ENCODE results near the gene RIN3. TPM values are rescaled to one million over a fixed set of nuclear protein-coding genes. Genes with fewer than 3 reads are reported as not detected.
A peak's percentile ranks its signal among the peaks of the same experiment; 100 is the strongest.

Gene RIN3
- total RNA-seq, 1 donor from 2014 or later = 33.7 TPM

DNA sequence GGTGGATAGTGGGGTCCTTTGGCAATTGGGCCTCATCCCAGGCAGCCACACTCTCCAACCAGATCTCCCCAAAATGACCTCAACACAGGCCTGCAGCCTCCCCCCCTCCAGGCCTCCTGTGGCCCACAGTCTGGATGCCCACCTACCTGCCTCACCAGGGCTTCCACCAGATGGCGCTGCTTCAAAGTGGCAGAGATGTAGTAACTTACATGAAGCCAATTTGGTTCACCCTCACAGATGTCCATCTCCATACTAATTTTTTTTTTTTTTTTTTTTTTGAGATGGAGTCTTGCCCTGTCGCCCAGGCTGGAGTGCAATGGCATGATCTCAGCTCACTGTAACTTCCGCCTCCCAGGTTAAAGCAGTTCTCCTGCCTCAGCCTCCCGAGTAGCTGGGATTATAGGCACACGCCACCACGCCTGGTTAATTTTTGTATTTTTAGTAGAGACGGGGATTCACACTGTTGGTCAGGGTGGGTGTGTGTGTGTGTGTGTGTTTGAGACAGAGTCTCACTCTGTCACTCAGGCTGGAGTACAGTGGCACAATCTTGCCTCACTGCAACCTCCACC is 201.2 kb downstream of the RIN3 start:
- DNase-seq (ENCODE audit: low spot score) = peak; percentile 75

DNA sequence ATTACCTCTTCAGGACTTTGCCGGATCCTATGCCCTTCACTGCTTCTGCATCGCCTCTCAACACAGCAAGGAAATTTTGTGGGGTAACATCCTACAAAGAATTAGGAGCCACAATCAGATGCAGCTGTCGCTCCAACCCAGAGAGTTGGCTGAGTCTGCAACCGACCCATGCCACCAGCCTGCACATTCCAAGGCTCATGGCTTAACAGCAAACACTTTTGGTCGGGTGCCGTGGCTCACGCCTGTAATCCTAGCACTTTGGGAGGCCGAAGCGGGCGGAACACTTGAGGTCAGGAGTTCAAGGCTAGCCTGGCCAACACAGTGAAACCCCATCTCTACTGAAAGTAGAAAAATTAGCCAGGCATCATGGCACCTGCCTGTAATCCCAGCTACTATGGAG is 202.6 kb downstream of the RIN3 start:
- no peak for DNase-seq (ENCODE audit: low spot score)

DNA sequence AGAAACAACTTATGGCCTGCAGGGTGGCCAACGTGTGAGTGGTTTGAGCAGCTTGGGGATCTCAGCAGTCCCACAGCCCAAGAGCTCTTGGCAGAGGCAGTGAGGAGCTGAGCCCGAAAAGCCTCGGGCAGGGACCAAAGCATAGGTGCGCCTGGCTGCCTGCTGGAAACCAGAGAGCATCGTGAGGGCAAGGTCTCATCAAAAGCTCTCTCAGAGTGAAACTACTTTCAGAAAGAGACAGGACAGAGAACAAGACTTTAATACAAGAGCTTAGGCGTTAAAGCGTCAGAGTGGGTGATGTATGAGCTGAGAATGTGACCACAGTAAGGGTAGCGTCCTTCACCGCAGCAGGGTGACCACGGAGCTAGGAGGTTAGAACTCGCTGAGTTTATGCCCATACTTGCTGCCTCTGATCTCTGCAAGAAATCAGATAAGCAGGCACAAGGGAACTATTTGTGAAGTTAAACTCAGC is 204.0 kb downstream of the RIN3 start:
- DNase-seq (ENCODE audit: low spot score) = no peak

DNA sequence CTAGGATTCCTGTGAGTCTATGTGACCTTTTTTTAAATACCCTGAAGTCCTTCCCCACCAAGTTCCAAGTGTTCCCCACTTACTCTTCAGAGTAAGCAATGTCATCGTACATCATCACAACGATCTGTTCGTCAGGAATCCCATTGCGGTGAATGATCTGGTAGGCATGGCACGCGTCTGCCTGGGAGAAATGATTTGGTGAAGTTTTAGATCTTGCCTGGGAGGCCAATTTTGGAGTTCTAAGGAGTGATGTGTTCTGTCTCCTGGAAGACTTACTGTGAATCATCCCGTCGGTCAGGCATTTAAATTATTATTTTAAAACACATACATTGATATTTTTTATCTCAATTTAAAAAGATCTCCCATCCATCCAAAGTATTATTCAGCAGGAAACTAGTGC is 205.1 kb downstream of the RIN3 start:
- DNase-seq (ENCODE audit: low spot score) = no peak

DNA sequence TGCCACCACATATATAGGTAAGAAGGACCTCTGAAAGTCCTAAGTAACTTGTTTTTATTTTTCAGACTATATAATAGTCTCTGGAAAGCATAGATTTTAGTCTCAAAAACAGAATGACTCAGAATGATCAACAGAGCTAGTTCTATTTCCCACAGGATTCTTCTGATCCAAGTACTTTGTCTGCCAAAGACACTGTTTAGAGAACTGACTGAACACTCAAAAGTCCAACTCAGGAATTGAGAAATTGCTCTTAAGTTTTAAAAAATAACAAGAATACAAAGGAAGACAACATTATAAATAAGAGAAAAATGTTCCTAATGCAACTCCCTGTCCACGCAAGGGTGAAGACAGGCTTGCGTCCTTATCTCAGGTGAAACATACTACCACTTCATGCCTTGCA is 205.8 kb downstream of the RIN3 start:
- no peak for DNase-seq (ENCODE audit: low spot score)

DNA sequence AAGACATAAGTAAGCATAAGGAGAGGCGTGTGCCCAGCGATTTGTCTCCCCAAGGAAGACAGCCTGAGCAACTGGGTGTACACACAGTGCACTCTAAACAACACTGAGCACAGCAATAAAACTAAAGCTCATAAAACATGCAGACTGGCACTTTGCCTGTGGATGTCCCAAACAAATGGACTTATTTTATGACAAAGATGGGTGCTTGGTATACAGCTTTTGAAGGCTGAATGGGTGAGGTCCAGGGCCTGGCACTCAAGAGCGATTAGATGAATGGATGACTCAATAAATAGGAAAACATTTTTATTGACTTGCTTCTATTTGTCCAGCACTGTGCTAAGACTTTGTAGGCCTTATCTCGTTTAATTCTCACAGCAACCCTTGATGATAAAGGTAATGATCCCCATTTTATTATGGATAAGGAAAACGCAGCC is 206.3 kb downstream of the RIN3 start:
- DNase-seq (ENCODE audit: low spot score) = peak; percentile 23

DNA sequence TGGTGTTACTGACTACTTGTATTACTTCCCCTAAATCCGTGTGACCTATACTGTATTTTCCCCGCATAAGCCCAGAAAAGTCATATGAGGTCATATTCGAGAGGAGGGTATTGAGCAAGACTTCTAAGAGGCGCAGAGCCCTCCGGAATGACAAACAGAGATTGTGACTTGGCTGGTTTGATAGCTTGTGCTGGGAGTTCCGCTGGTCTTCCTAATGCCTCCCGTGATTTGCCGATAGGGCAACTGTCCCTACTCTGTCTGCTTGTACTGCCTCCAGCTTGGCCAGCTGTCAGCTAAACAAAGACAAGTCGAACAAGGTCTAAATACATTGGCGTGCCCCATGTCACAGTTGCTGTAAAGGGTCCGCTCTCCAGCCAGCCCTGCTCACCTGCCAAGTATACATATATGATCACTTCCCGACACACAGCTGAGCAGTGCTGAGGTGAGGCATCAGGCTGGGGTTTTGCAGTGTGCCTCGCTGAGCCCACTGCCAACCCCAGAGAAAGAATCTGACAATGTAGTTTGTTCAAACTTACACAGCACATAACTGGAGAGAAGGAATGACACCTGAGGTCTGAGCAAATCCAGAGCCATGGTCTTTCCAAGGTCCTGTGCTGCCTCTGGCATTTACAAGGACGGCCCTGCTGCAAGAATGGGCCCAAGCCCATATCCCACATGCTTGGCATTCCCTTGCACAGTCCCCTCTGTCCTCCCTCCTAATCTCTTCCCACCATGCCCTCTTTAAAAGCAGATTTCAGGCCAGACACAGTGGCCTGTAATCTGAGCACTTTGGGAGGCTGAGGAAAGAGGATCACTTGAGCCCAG is 211.1 kb downstream of the RIN3 start:
- peak; percentile 44 for DNase-seq (ENCODE audit: low spot score)

DNA sequence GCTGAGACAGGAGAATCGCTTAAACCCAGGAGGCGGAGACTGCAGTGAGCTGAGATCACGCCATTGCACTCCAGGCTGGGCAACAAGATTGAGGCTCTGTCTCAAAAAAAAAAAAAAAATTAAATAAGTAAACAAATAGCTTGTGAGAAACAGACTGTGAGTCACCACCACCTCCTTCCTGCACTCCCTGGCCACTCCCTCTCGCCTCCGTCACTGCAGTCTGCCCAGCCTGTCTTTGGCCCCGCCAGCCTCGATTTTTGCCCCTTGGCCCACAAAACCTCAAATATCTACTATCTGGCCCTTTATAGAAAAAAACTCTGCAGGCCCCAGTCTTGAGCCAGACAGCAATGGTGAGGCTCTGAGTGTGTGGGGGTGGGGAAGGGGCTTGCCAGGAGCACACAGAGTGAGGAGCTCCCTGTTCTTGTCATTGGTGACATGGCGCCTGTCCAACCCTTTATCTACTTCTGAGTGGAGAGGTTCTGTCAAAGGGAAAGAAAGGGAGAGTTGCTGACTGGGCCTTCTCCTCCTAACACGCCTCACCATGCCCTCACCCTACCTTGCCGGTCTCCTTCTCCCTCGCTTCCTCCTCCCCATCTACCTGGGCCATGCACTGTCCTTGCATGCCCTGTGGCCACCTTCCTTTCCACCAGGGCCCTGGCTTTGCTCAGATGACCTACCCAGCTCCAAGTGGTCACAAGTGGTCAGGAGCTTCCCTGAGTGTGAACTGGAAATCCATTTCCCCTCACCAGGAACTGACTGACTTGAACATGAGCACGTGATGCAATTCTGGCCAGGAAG is 212.8 kb downstream of the RIN3 start:
- peak; percentile 85 for DNase-seq (ENCODE audit: low spot score)

DNA sequence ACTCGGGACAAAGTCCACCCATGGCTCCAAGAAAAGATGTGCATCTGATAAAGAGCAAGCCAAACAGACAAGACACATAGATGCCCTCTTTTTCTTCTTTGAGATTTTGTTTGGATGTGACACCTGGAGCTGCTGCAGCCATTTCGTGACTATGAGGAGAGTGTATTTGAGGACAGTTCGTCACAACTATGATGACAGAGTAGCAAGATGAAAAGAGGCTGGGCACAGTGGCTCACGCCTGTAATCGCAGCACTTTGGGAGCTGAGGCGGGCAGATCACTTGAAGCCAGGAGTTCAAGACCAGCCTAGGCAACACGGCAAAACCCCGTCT is 213.3 kb downstream of the RIN3 start:
- DNase-seq (ENCODE audit: low spot score) = no peak

DNA sequence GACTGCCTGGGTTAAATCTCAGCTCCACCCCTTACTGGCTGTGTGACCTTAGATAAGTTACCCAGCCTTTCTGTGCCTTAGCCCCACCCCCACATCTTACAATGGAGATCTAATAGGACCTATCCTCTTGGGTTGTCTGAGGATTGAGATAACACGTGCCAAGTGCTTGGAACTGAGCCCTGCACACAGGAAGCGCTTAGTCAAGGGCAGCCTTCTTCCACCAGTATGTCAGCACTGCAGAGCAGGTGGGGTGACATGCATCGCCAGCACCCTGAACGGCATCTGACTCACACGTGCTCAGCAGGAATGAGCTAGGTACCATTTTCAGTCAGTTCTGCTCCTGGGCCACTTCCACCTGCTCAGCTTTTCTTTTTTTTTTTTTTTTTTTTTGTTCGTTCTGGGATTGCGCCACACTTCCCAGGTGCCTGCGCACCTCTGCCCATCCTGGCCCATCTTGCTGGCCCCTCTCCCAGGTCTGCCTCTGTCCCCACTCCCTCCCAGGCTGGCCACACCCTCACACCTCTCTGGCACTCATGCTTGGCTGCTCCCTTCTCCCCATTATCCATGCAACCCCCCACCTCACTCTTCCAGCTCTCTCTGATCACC is 215.3 kb downstream of the RIN3 start:
- peak; percentile 73 for DNase-seq (ENCODE audit: low spot score)

DNA sequence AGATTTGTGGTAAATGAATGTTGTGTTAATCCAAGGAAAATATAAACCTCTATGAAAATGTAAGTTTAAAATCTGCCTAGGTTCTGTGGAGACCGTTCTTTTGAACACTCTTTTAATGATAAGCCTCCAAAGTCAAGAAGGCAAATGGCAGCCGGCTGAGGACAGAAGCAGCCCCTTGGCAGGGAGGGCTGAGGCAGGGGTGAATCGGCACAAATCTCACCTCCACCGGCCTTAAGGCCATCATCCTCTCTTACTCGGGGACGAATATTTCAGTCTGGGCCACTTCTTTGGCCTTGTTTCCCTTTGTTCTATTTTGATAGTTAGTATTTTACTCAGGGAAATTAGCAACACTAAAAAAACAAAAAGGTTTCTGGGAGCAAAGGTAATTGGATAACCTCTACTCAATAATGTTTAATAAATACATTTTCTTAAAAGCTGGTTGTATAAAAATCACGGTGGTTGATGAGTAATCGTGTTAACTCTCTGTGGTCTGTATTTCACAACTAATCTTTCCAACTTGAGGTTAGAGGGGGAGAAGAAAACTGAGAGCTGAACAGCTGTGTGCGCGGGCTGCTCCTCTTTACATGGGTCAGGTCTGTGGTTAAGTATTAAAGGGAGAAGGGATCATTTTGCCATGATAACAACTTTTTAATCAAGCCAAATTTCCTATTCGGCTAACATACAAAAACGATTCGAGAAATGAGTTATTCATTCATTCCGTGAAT is 216.2 kb downstream of the RIN3 start:
- DNase-seq (ENCODE audit: low spot score) = no peak

DNA sequence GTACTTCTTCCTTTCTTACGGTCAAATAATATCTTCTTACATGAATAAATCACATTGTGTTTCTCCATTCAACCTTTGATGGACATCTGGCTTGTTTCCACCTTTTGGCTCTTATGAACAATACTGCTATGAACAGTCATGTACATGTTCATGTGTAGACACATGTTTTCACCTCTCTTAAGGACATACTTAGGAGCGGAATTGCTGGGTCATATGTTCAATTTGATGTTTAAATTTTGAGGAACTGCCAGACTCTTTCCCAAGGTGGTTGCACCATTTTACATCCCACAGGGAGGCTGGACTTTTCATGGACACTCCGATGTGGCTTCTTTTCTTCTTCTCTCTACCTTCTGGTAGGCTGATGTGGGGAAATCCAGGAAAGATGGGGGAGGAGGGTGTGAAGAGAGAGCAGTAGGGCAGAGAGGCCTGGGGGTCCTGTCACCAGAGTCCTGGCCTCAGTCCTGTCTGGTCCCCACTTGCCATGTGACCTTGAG is 218.1 kb downstream of the RIN3 start:
- DNase-seq (ENCODE audit: low spot score) = no peak

DNA sequence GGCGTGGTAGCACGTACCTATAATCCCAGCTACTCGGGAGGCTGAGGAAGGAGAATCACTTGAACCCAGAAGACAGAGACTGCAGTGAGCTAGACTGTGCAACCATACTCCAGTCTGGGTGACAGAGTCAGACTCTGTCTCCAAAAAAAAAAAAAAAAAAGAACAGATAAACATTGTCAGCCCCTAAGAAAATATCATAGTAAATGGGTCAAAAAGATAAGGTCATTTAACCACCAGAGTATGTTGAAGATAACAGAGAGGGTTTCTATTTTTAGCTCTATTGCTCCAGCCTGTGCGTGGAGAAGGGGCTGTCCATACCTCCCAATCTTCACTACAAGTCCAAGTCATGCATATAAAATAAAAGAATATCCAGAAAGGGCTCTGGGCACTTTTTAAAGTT is 219.4 kb downstream of the RIN3 start:
- DNase-seq (ENCODE audit: low spot score) = no peak

DNA sequence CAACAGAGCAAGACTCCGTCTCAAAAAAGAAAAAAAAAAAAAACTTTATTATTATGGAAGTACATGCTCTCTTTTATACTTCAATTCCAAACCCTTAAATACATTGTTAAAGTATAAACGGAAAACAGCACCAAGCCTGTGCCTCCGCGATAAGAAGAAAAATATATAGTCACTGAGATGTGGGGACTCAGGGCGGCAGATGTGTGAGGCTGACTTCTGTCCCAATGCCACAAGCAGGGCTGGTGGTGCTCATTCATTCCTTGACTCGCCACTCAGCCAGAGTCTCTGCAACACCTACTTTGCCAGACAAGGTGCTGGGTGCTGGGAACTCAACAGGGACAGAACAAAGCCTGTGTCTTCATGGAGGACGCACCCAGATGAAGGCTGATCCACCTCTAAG is 221.0 kb downstream of the RIN3 start:
- no peak for DNase-seq (ENCODE audit: low spot score)

DNA sequence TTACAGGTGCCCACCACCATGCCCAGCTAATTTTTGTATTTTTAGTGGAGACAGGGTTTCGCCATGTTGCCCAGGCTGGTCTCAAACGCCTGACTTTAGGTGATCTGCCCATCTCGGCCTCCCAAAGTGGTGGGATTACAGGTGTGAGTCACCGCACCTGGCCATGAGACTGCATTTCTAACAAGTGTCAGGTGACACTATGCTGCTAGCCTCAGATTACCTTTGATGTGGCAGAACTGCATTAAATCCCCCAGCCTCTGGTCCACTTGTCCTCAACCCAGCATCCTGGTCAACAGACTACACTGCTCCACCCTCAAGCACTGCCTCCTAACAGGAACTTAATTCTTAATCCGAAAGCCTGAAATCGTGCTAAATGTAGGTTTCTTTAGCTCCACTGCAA is 221.8 kb downstream of the RIN3 start:
- DNase-seq (ENCODE audit: low spot score) = no peak

DNA sequence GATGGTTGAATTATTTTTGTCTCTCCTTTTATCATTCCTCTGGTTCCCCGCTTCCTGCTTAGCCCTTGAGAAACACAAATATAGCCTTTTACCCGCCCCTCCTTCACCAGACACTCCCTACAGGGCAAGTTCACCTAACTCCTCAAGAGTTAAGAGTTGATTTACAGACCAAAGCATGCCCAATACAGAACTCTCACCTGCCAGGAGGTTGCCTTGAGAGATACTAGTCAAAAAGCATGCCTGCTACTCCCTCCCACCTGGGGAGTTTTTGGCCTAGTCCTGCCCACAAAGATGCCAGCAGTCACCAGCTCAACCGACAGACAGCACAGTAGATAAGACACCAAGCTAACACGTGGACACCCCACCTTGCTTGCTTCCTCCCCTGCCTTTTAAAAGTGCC is 223.6 kb downstream of the RIN3 start:
- no peak for DNase-seq (ENCODE audit: low spot score)

DNA sequence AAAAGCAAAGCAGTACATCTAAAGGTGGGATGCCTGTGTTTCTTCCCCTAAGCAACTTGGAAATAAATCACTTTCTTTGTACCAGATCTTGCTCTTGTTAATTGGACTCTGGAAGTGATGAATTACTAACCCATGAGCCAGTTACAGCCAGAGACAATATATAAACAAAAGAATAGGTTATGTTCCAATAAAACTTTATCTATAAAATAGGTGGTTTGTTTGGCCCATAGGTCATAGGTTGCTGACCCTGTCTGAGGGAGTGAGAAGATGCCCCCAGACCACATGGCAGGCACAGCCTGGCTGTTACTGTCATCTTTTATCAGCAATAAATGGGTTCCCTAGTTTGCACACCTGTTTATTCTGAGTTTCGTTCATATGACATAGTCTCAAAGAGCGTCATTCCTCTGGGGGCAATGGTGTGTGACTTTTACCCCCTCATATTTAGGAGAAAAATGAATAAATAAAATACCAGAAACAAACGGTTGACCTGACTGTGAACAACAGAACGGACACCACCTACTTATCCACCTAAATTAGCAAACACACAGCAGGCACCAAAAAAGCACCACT is 224.1 kb downstream of the RIN3 start:
- DNase-seq (ENCODE audit: low spot score) = no peak
